ENCODE results near the gene SMO. TPM values are rescaled to one million over a fixed set of nuclear protein-coding genes. Genes with fewer than 3 reads are reported as not detected.

Gene SMO
- total RNA-seq, 1 experiment from 2014 or later, result 40.3 TPM

- no peak for DNase-seq (ENCODE audit: low spot score)
- Histone ChIP-seq H3K27ac (ENCODE audit: low read depth, low read length, poor library complexity, severe bottlenecking) (peak overlapping the region; percentile 94), H3K9me3 (ENCODE audit: low read depth, low read length, poor library complexity, severe bottlenecking) (no peaks in the 10 kb centered on the region), H3K27me3 (replicated peaks; ENCODE audit: insufficient read depth, low read depth, low read length, poor library complexity) (no peaks in the 10 kb centered on the region), H3K4me3 (ENCODE audit: low read depth, low read length, poor library complexity, severe bottlenecking) (peak overlapping the region; percentile 83), H3K4me1 (ENCODE audit: insufficient read depth, low read length, poor library complexity, severe bottlenecking) (peaks cover 11% of the 10 kb centered on the region), H3K36me3 (ENCODE audit: insufficient read depth, low read length, poor library complexity, severe bottlenecking) (no peaks in the 10 kb centered on the region)
- no TSS peak for BruUV-seq (replicated peaks)
- CTCF ChIA-PET, result interaction anchor here (0.7 kb wide), 1 partner anchor 102 kb away, joined by 5 read pairs; no protein-coding TSS in a partner anchor
- POLR2A ChIA-PET (ENCODE audit: low non-redundant PET), result interaction anchor here (0.7 kb wide), 1 partner anchor 74 kb away, joined by 10 read pairs; no protein-coding TSS in a partner anchor
- no peak for TF ChIP-seq EZH2 (IDR thresholded peaks at IDR 0.05; ENCODE audit: borderline replicate concordance, low read depth, low read length, poor library complexity, severe bottlenecking)
- no peak for TF ChIP-seq CTCF (conservative IDR thresholded peaks at IDR 0.05; ENCODE audit: low read depth, low read length)
- intact Hi-C loops (cut with micrococcal nuclease; ENCODE audit: unreplicated experiment), result no loop called here
Measured at GRCh38 chr7:129187681-129188371, 607 bp upstream of the SMO start.

GRCh38 chr7:129188892-129189660, 643 bp downstream of the SMO start:
- Histone ChIP-seq H3K36me3 (ENCODE audit: insufficient read depth, low read length, poor library complexity, severe bottlenecking) (no peaks in the 10 kb centered on the region), H3K27ac (ENCODE audit: low read depth, low read length, poor library complexity, severe bottlenecking) (peak overlapping the region; percentile 94), H3K9me3 (ENCODE audit: low read depth, low read length, poor library complexity, severe bottlenecking) (no peaks in the 10 kb centered on the region), H3K4me1 (ENCODE audit: insufficient read depth, low read length, poor library complexity, severe bottlenecking) (peaks cover 11% of the 10 kb centered on the region), H3K4me3 (ENCODE audit: low read depth, low read length, poor library complexity, severe bottlenecking) (peak overlapping the region; percentile 83), H3K27me3 (replicated peaks; ENCODE audit: insufficient read depth, low read depth, low read length, poor library complexity) (no peaks in the 10 kb centered on the region)
- CTCF ChIA-PET, result interaction anchor here (0.7 kb wide), 1 partner anchor 100 kb away, joined by 5 read pairs; no protein-coding TSS in a partner anchor
- intact Hi-C loops (cut with micrococcal nuclease; ENCODE audit: unreplicated experiment), result no loop called here
- no TSS peak for BruUV-seq (replicated peaks)
- no peak for DNase-seq (ENCODE audit: low spot score)
- POLR2A ChIA-PET (ENCODE audit: low non-redundant PET), result interaction anchor here (0.7 kb wide), 1 partner anchor 73 kb away, joined by 10 read pairs; no protein-coding TSS in a partner anchor
- no peak for TF ChIP-seq EZH2 (IDR thresholded peaks at IDR 0.05; ENCODE audit: borderline replicate concordance, low read depth, low read length, poor library complexity, severe bottlenecking)

GRCh38 chr7:129189661-129190310, 1.4 kb downstream of the SMO start:
- H3K4me3 ChIP-seq (ENCODE audit: low read depth, low read length, poor library complexity, severe bottlenecking), result peak overlapping the region; percentile 83
- peaks cover 11% of the 10 kb centered on the region for H3K4me1 ChIP-seq (ENCODE audit: insufficient read depth, low read length, poor library complexity, severe bottlenecking)
- DNase-seq (ENCODE audit: low spot score), result no peak
- POLR2A ChIA-PET (ENCODE audit: low non-redundant PET), result no interaction called here
- no peaks in the 10 kb centered on the region for H3K9me3 ChIP-seq (ENCODE audit: low read depth, low read length, poor library complexity, severe bottlenecking)
- BruUV-seq (replicated peaks), result no TSS peak
- TF ChIP-seq CTCF (conservative IDR thresholded peaks at IDR 0.05; ENCODE audit: low read depth, low read length) (no peak), EZH2 (IDR thresholded peaks at IDR 0.05; ENCODE audit: borderline replicate concordance, low read depth, low read length, poor library complexity, severe bottlenecking) (no peak)
- intact Hi-C loops (cut with micrococcal nuclease; ENCODE audit: unreplicated experiment), result no loop called here
- H3K36me3 ChIP-seq (ENCODE audit: insufficient read depth, low read length, poor library complexity, severe bottlenecking), result no peaks in the 10 kb centered on the region
- no peaks in the 10 kb centered on the region for H3K27me3 ChIP-seq (replicated peaks; ENCODE audit: insufficient read depth, low read depth, low read length, poor library complexity)
- H3K27ac ChIP-seq (ENCODE audit: low read depth, low read length, poor library complexity, severe bottlenecking), result peak overlapping the region; percentile 94
- CTCF ChIA-PET, result no interaction called here

Data from A673 (cell line).